IMR-90 (cell line): Measurements from ENCODE around the gene MUC5B. TPM values are rescaled to one million over a fixed set of nuclear protein-coding genes. Genes with fewer than 3 reads are reported as not detected.

Source experiments
- ATAC-seq: fragments of 200-7000 bp; cut with Tn5 transposase; 2 replicates; pipeline ENCODE4 v1.9.1; 2020; ENCODE audit warnings: low read depth, mild to moderate bottlenecking, moderate library complexity
- BruUV-seq: library from RNA; stranded (reverse); fragments of 400-500 nt; replicated peaks from 2 replicates; lab custom pipeline; 2021; lab: Mats Ljungman, UMichigan
- CTCF ChIA-PET: fragments of 300-600 bp; formaldehyde crosslinking; extraction: SDS; loops from one replicate; lab custom pipeline; 2021; ENCODE audit warnings: antibody characterized with exemption; lab: Yijun Ruan, JAX
- POLR2A ChIA-PET: fragments of 300-600 bp; sonication (Branson Sonifier 250); formaldehyde crosslinking; loops from one replicate; lab custom pipeline; 2022; ENCODE audit warnings: antibody characterized with exemption; ENCODE audit not compliant: unreplicated experiment; lab: Charles Lee
- DNase-seq: peaks from one replicate; pipeline ENCODE4 v3.0.0; 2013
- H2AFZ ChIP-seq: replicated peaks from 2 replicates; pipeline ENCODE3; 2013; ENCODE audit warnings: low read length, mild to moderate bottlenecking; ENCODE audit not compliant: poor library complexity
- H2AK5ac ChIP-seq: 2 replicates; pipeline ENCODE4 v1.6.1; 2013; ENCODE audit warnings: low read depth, low read length, inconsistent platforms
- H2AK9ac ChIP-seq: replicated peaks from 2 replicates; pipeline ENCODE3; 2013; ENCODE audit warnings: mild to moderate bottlenecking, low read depth, low read length, moderate library complexity; ENCODE audit not compliant: poor library complexity
- H2BK120ac ChIP-seq: 2 replicates; pipeline ENCODE4 v1.6.1; 2013; ENCODE audit warnings: low read depth, low read length, inconsistent platforms
- H2BK15ac ChIP-seq: 3 replicates; pipeline ENCODE4 v1.6.1; 2013; ENCODE audit warnings: low read depth, low read length, inconsistent platforms
- H2BK20ac ChIP-seq: 2 replicates; pipeline ENCODE4 v1.6.1; 2013; ENCODE audit warnings: low read depth, mild to moderate bottlenecking, inconsistent platforms, low read length, moderate library complexity
- H2BK5ac ChIP-seq: 2 replicates; pipeline ENCODE4 v1.6.1; 2013; ENCODE audit warnings: mild to moderate bottlenecking, low read depth, low read length, inconsistent platforms; ENCODE audit not compliant: poor library complexity, severe bottlenecking
- H3K14ac ChIP-seq: replicated peaks from 2 replicates; pipeline ENCODE4 v1.6.1; 2013; ENCODE audit warnings: low read depth, low read length, inconsistent platforms
- H3K18ac ChIP-seq: 2 replicates; pipeline ENCODE4 v1.6.1; 2013; ENCODE audit warnings: low read depth, low read length, control low read depth
- H3K23ac ChIP-seq: 2 replicates; pipeline ENCODE4 v1.6.1; 2013; ENCODE audit warnings: low read depth, low read length, inconsistent platforms
- H3K27ac ChIP-seq: 2 replicates; pipeline ENCODE4 v1.5.1; 2013; ENCODE audit warnings: mild to moderate bottlenecking, control low read depth, low read length; ENCODE audit not compliant: insufficient read depth
- H3K27me3 ChIP-seq: 2 replicates; pipeline ENCODE4 v1.6.1; 2013; ENCODE audit warnings: low read length; ENCODE audit not compliant: control insufficient read depth, insufficient read depth
- H3K36me3 ChIP-seq: 2 replicates; pipeline ENCODE4 v1.6.1; 2013; ENCODE audit warnings: low read length, mixed read lengths; ENCODE audit not compliant: control insufficient read depth, insufficient read depth
- H3K4ac ChIP-seq: 2 replicates; pipeline ENCODE4 v1.6.1; 2013; ENCODE audit warnings: low read depth, low read length, inconsistent platforms
- H3K4me1 ChIP-seq: 2 replicates; pipeline ENCODE4 v1.6.1; 2013; ENCODE audit warnings: low read length, mixed read lengths; ENCODE audit not compliant: control insufficient read depth, insufficient read depth
- H3K4me2 ChIP-seq: 2 replicates; pipeline ENCODE4 v1.6.1; 2013; ENCODE audit warnings: low read depth, mild to moderate bottlenecking, control low read depth, low read length, moderate library complexity
- H3K4me3 ChIP-seq: 2 replicates; pipeline ENCODE4 v1.5.1; 2013; ENCODE audit warnings: low read depth, mild to moderate bottlenecking, control low read depth, low read length, moderate library complexity; ENCODE audit not compliant: insufficient read depth
- H3K56ac ChIP-seq: 2 replicates; pipeline ENCODE4 v1.6.1; 2013; ENCODE audit warnings: low read length, inconsistent platforms; ENCODE audit not compliant: insufficient read depth; ENCODE audit errors: extremely low read depth
- H3K79me1 ChIP-seq, 2 experiments: 2 replicates each; pipeline ENCODE4 v1.6.1; 2013; ENCODE audit warnings: low read length in 2 of 2, inconsistent platforms in 1 of 2, low read depth in 1 of 2
- H3K9ac ChIP-seq: 2 replicates; pipeline ENCODE4 v1.6.1; 2013; ENCODE audit warnings: low read depth, low read length, control low read depth
- H3K9me1 ChIP-seq: 2 replicates; pipeline ENCODE4 v1.6.1; 2013; ENCODE audit warnings: low read length, inconsistent platforms; ENCODE audit not compliant: insufficient read depth
- H3K9me3 ChIP-seq: 2 replicates; pipeline ENCODE4 v1.6.1; 2013; ENCODE audit warnings: low read length; ENCODE audit not compliant: control insufficient read depth, insufficient read depth
- H4K20me1 ChIP-seq: 2 replicates; pipeline ENCODE4 v1.6.1; 2013; ENCODE audit warnings: low read length, inconsistent platforms; ENCODE audit not compliant: insufficient read depth
- H4K5ac ChIP-seq: 2 replicates; pipeline ENCODE4 v1.6.1; 2013; ENCODE audit warnings: mild to moderate bottlenecking, low read depth, low read length, control low read depth
- H4K8ac ChIP-seq, 2 experiments: 2 replicates each; pipeline ENCODE4 v1.6.1; 2013; ENCODE audit warnings: low read depth in 2 of 2, low read length in 2 of 2, control low read depth in 1 of 2, inconsistent platforms in 1 of 2
- H4K91ac ChIP-seq: 2 replicates; pipeline ENCODE4 v1.6.1; 2013; ENCODE audit warnings: low read depth, low read length, inconsistent platforms; ENCODE audit not compliant: insufficient read depth
- BHLHE40 ChIP-seq: fragments of 150-350 bp; IDR thresholded peaks from 2 replicates; pipeline ENCODE4 v1.6.1; 2016; ENCODE audit warnings: mild to moderate bottlenecking, low read depth, low read length
- CEBPB ChIP-seq: IDR thresholded peaks from 2 replicates; pipeline ENCODE4 v1.6.1; 2012; ENCODE audit warnings: low read depth, low read length, improper control_type of control experiment
- CHD1 ChIP-seq: IDR thresholded peaks from 2 replicates; pipeline ENCODE4 v1.6.1; 2012; ENCODE audit warnings: low read depth, low read length, improper control_type of control experiment
- FOS ChIP-seq: fragments of 150-350 bp; IDR thresholded peaks from 2 replicates; pipeline ENCODE4 v1.6.1; 2016; ENCODE audit warnings: low read depth, low read length
- MAFK ChIP-seq: IDR thresholded peaks from 2 replicates; pipeline ENCODE4 v1.6.1; 2012; ENCODE audit warnings: low read depth, low read length, improper control_type of control experiment
- MAZ ChIP-seq: IDR thresholded peaks from 2 replicates; pipeline ENCODE4 v1.6.1; 2012; ENCODE audit warnings: low read depth, mild to moderate bottlenecking, low read length, improper control_type of control experiment, moderate library complexity, borderline replicate concordance
- MXI1 ChIP-seq: IDR thresholded peaks from 2 replicates; pipeline ENCODE4 v1.6.1; 2012; ENCODE audit warnings: low read depth, mild to moderate bottlenecking, low read length, moderate library complexity, borderline replicate concordance
- NFE2L2 ChIP-seq: fragments of 150-350 bp; IDR thresholded peaks from 2 replicates; pipeline ENCODE4 v1.6.1; 2016; ENCODE audit warnings: low read depth, mild to moderate bottlenecking, low read length
- POLR2A ChIP-seq: IDR thresholded peaks from 2 replicates; pipeline ENCODE4 v1.6.1; 2012; ENCODE audit warnings: mild to moderate bottlenecking, low read depth, low read length
- RAD21 ChIP-seq: IDR thresholded peaks from 2 replicates; pipeline ENCODE4 v1.6.1; 2012; ENCODE audit warnings: low read length, improper control_type of control experiment
- RCOR1 ChIP-seq: IDR thresholded peaks from 2 replicates; pipeline ENCODE4 v1.6.1; 2012; ENCODE audit warnings: mild to moderate bottlenecking, low read length, improper control_type of control experiment; ENCODE audit not compliant: insufficient replicate concordance
- RFX5 ChIP-seq: IDR thresholded peaks from 2 replicates; pipeline ENCODE4 v1.8.0; 2012; ENCODE audit warnings: low read depth, mild to moderate bottlenecking, low read length, moderate library complexity
- SMC3 ChIP-seq: fragments of 150-350 bp; IDR thresholded peaks from 2 replicates; pipeline ENCODE4 v1.6.1; 2016; ENCODE audit warnings: low read depth, mild to moderate bottlenecking, antibody characterized with exemption, low read length, moderate library complexity
- WGBS, 2 experiments: methylation state at CpG; one replicate each; pipeline versions ENCODE4 v1.1.5 to v1.1.7; 2013; ENCODE audit warnings: missing lambda C conversion rate in 2 of 2; ENCODE audit not compliant: insufficient read length in 1 of 2; ENCODE audit errors: extremely low coverage in 2 of 2; 5-methylcytosine and 5-hydroxymethylcytosine counted together
- dilution Hi-C: fragments of 300-500 bp; cut with HindIII; formaldehyde crosslinking; loops from one replicate; pipeline ENCODE4 v1.14.3; 2018; ENCODE audit warnings: low sequenced_read_pairs; ENCODE audit not compliant: unreplicated experiment
- in situ Hi-C: fragments of 300-500 bp; cut with MboI; formaldehyde crosslinking; loops from 3 replicates; pipeline ENCODE4 v1.14.3; 2019; ENCODE audit warnings: low sequenced_read_pairs, inconsistent platforms, mixed read lengths
- intact Hi-C: fragments of 100-400 bp; cut with micrococcal nuclease; formaldehyde crosslinking; loops from 2 replicates; pipeline ENCODE4 v1.10.0; 2022
- polyA plus RNA-seq, 3 experiments: library from polyadenylated mRNA; depleted of rRNA; stranded (reverse); fragments of >200 nt; gene quantifications; 2 replicates each; pipeline ENCODE4 v1.2.3, GENCODE V29; 2012; ENCODE audit warnings: low replicate concordance in 1 of 3
- total RNA-seq: library from RNA; depleted of rRNA; stranded (reverse); fragments of >200 nt; gene quantifications from 2 replicates; pipeline ENCODE4 v1.2.3, GENCODE V29; 2012
- TF ChIP-seq, protein P1 (sequence below): fragments of 150-350 bp; IDR thresholded peaks from 2 replicates; pipeline ENCODE4 v1.6.1; 2016; ENCODE audit warnings: low read depth, mild to moderate bottlenecking, low read length, moderate library complexity, borderline replicate concordance
- TF ChIP-seq, protein P2 (sequence below): conservative IDR thresholded peaks from 2 replicates; pipeline ENCODE4 v1.5.1; 2012; ENCODE audit warnings: mild to moderate bottlenecking, low read depth, low read length, improper control_type of control experiment
- TF ChIP-seq, protein P3 (sequence below): fragments of 150-350 bp; IDR thresholded peaks from 2 replicates; pipeline ENCODE4 v1.6.1; 2017; ENCODE audit warnings: mild to moderate bottlenecking, antibody characterized with exemption, low read length, low read depth

The MUC5B gene
- total and polyA plus RNA-seq, 2 of the 4 experiments (the other 2 are of a cell fraction): not detected

DNA sequence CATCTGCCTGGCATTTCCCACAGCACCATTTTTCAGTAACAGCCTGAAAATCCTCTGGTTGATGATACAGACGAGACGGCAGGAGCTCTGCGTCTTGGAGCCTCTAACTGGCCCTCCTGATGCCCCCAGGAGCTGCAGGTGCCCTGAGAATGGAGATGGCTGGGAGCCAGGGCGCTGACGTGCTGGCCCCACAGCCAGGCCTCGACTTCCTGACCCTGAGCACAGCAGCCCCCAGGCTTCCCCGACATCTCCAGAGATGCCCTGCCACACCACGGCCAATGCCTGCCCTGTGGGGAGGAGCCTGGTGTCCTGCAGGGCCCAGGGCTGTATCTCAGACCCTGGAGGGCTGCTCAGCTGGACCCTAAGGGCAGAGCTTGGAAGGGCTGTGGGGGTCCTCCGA is 65.1 kb downstream of the MUC5B start:
- Histone ChIP-seq H3K4me1 (no peaks in the 10 kb centered on the region), H2BK20ac (no peak overlapping the region), H3K36me3 (peaks cover 63% of the 10 kb centered on the region), H3K18ac (no peak overlapping the region), H4K8ac (no peak overlapping the region), H3K79me1 (peaks cover 11 to 35% of the 10 kb centered on the region in 2 experiments; a peak in 3 of 4 replicates), H3K9me3 (no peaks in the 10 kb centered on the region), H2AK9ac (no peak overlapping the region), H4K5ac (no peak overlapping the region), H3K4me3 (no peak overlapping the region), H3K4me2 (no peak overlapping the region), H2AFZ (no peak overlapping the region), H3K4ac (no peak overlapping the region), H3K27me3 (no peaks in the 10 kb centered on the region), H2BK120ac (no peak overlapping the region), H3K9me1 (no peaks in the 10 kb centered on the region), H3K23ac (no peak overlapping the region), H2BK5ac (no peak overlapping the region), H4K20me1 (peaks cover 28% of the 10 kb centered on the region), H4K91ac (no peak overlapping the region), H3K9ac (no peak overlapping the region), H2BK15ac (no peak overlapping the region), H3K27ac (no peak overlapping the region), H3K14ac (no peak overlapping the region), H3K56ac (no peak overlapping the region), H2AK5ac (no peak overlapping the region)
- BruUV-seq: no TSS peak
- ChIA-PET CTCF (no interaction called here), POLR2A (no interaction called here)
- ATAC-seq: no peak
- intact Hi-C loops: no loop called here
- DNase-seq: no peak
- 90% methylated on average over 2 of the region's 9 CpGs; no CpG with 5 or more reads in 1 of the 2 experiments for WGBS, 2 experiments
- TF ChIP-seq RAD21 (no peak), RFX5 (no peak), FOS (no peak), NFE2L2 (no peak), MAFK (no peak), BHLHE40 (no peak), RCOR1 (no peak), MAZ (no peak), POLR2A (no peak), SMC3 (no peak), CEBPB (no peak), CHD1 (no peak), MXI1 (no peak)
- TF ChIP-seq, protein P1, sequence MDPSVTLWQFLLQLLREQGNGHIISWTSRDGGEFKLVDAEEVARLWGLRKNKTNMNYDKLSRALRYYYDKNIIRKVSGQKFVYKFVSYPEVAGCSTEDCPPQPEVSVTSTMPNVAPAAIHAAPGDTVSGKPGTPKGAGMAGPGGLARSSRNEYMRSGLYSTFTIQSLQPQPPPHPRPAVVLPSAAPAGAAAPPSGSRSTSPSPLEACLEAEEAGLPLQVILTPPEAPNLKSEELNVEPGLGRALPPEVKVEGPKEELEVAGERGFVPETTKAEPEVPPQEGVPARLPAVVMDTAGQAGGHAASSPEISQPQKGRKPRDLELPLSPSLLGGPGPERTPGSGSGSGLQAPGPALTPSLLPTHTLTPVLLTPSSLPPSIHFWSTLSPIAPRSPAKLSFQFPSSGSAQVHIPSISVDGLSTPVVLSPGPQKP: no peak
- TF ChIP-seq, protein P2, sequence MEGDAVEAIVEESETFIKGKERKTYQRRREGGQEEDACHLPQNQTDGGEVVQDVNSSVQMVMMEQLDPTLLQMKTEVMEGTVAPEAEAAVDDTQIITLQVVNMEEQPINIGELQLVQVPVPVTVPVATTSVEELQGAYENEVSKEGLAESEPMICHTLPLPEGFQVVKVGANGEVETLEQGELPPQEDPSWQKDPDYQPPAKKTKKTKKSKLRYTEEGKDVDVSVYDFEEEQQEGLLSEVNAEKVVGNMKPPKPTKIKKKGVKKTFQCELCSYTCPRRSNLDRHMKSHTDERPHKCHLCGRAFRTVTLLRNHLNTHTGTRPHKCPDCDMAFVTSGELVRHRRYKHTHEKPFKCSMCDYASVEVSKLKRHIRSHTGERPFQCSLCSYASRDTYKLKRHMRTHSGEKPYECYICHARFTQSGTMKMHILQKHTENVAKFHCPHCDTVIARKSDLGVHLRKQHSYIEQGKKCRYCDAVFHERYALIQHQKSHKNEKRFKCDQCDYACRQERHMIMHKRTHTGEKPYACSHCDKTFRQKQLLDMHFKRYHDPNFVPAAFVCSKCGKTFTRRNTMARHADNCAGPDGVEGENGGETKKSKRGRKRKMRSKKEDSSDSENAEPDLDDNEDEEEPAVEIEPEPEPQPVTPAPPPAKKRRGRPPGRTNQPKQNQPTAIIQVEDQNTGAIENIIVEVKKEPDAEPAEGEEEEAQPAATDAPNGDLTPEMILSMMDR: no peak
- TF ChIP-seq, protein P3, sequence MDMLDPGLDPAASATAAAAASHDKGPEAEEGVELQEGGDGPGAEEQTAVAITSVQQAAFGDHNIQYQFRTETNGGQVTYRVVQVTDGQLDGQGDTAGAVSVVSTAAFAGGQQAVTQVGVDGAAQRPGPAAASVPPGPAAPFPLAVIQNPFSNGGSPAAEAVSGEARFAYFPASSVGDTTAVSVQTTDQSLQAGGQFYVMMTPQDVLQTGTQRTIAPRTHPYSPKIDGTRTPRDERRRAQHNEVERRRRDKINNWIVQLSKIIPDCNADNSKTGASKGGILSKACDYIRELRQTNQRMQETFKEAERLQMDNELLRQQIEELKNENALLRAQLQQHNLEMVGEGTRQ: no peak
- dilution Hi-C loops: no loop called here
- in situ Hi-C loops: no loop called here
